Measurements from ENCODE around the gene IL18BP.

IL18BP gene

GRCh38 chr11:71998649-71999310 is at the start of gene IL18BP:
Gene IL18BP, plus strand, starts transcription at chr11:71998909. Its CDS starts 1,076 bp downstream, at chr11:71999985.
- no peak for DNase-seq (ENCODE audit: insufficient read length, low spot score)
- FAIRE-seq: no peak
- TF ChIP-seq POLR2A (IDR thresholded peaks at IDR 0.05; ENCODE audit: low read depth, low read length): no peak

GRCh38 chr11:71949034-71949433 is 49.7 kb upstream of the IL18BP start:
- no peak for FAIRE-seq
- DNase-seq (ENCODE audit: insufficient read length, low spot score): no peak
- TF ChIP-seq POLR2A (IDR thresholded peaks at IDR 0.05; ENCODE audit: low read depth, low read length): no peak

GRCh38 chr11:71951741-71952310 is 46.9 kb upstream of the IL18BP start:
- no peak for DNase-seq (ENCODE audit: insufficient read length, low spot score)
- TF ChIP-seq POLR2A (IDR thresholded peaks at IDR 0.05; ENCODE audit: low read depth, low read length): no peak
- FAIRE-seq: no peak

- FAIRE-seq (no peak), DNase-seq (ENCODE audit: insufficient read length, low spot score) (no peak)
- no peak for TF ChIP-seq POLR2A (IDR thresholded peaks at IDR 0.05; ENCODE audit: low read depth, low read length)
Measured at GRCh38 chr11:71955898-71956456, 42.7 kb upstream of the IL18BP start.

- no peak for TF ChIP-seq POLR2A (IDR thresholded peaks at IDR 0.05; ENCODE audit: low read depth, low read length)
- FAIRE-seq (no peak), DNase-seq (ENCODE audit: insufficient read length, low spot score) (no peak)
Measured at GRCh38 chr11:71962428-71963038, 36.2 kb upstream of the IL18BP start.

GRCh38 chr11:71963468-71963867 is 35.2 kb upstream of the IL18BP start:
- TF ChIP-seq POLR2A (IDR thresholded peaks at IDR 0.05; ENCODE audit: low read depth, low read length): no peak
- FAIRE-seq: no peak
- DNase-seq (ENCODE audit: insufficient read length, low spot score): no peak

- TF ChIP-seq POLR2A (IDR thresholded peaks at IDR 0.05; ENCODE audit: low read depth, low read length): no peak
- DNase-seq (ENCODE audit: insufficient read length, low spot score) (no peak), FAIRE-seq (no peak)
Measured at GRCh38 chr11:71964641-71965040, 34.1 kb upstream of the IL18BP start.

- DNase-seq (ENCODE audit: insufficient read length, low spot score): no peak
- FAIRE-seq: no peak
- no peak for TF ChIP-seq POLR2A (IDR thresholded peaks at IDR 0.05; ENCODE audit: low read depth, low read length)
Measured at GRCh38 chr11:71971680-71972079, 27.0 kb upstream of the IL18BP start.

- FAIRE-seq (no peak), DNase-seq (ENCODE audit: insufficient read length, low spot score) (no peak)
- no peak for TF ChIP-seq POLR2A (IDR thresholded peaks at IDR 0.05; ENCODE audit: low read depth, low read length)
Measured at GRCh38 chr11:71976551-71976950, 22.2 kb upstream of the IL18BP start.

GRCh38 chr11:71977090-71977489 is 21.6 kb upstream of the IL18BP start:
- no peak for TF ChIP-seq POLR2A (IDR thresholded peaks at IDR 0.05; ENCODE audit: low read depth, low read length)
- FAIRE-seq: no peak

GRCh38 chr11:71977743-71978418 is 20.8 kb upstream of the IL18BP start:
- TF ChIP-seq POLR2A (IDR thresholded peaks at IDR 0.05; ENCODE audit: low read depth, low read length): no peak
- DNase-seq (ENCODE audit: insufficient read length, low spot score) (no peak), FAIRE-seq (no peak)

More at GRCh38 chr11:71977090-71977489, 21.6 kb upstream of the IL18BP start:
- no peak for DNase-seq (ENCODE audit: insufficient read length, low spot score)

GRCh38 chr11:71979094-71979493 is 19.6 kb upstream of the IL18BP start:
- DNase-seq (ENCODE audit: insufficient read length, low spot score) (no peak), FAIRE-seq (no peak)
- no peak for TF ChIP-seq POLR2A (IDR thresholded peaks at IDR 0.05; ENCODE audit: low read depth, low read length)

GRCh38 chr11:71979602-71980001 is 19.1 kb upstream of the IL18BP start:
- no peak for FAIRE-seq
- no peak for TF ChIP-seq POLR2A (IDR thresholded peaks at IDR 0.05; ENCODE audit: low read depth, low read length)
- no peak for DNase-seq (ENCODE audit: insufficient read length, low spot score)

GRCh38 chr11:71986131-71986530 is 12.6 kb upstream of the IL18BP start:
- FAIRE-seq: no peak
- no peak for TF ChIP-seq POLR2A (IDR thresholded peaks at IDR 0.05; ENCODE audit: low read depth, low read length)
- DNase-seq (ENCODE audit: insufficient read length, low spot score): no peak
